Psoas muscle (tissue), 8 donors: ENCODE data around the gene CDK5RAP2. TPM values are rescaled to one million over a fixed set of nuclear protein-coding genes. Genes with fewer than 3 reads are reported as not detected.
"Not testable (repeated sequence)": the region's sequence is repeated elsewhere in the genome, so short reads cannot be mapped to it uniquely, and the experiment has no call there.

Experiments used
- ATAC-seq, 4 donors: fragments of 200-7000 bp; cut with Tn5 transposase; one replicate each; pipeline ENCODE4 v1.9.1; 2020; ENCODE audit warnings: moderate library complexity in 3 of 4, mild to moderate bottlenecking in 2 of 4
- DNase-seq, 2 donors: peaks; one replicate each; pipeline ENCODE4 v3.0.0-alpha.2; 2020
- H3K27ac ChIP-seq: fragments of 200-600 bp; one replicate; pipeline ENCODE4 v1.8.0; 2022
- H3K27me3 ChIP-seq, 3 donors: fragments of 200-600 bp in 1 of 3; one replicate each; pipeline versions ENCODE4 v1.6.1 to v1.8.0; 2013 to 2022; ENCODE audit warnings: low read length in 2 of 3, mild to moderate bottlenecking in 2 of 3, moderate library complexity in 1 of 3; ENCODE audit not compliant: insufficient read depth in 3 of 3
- H3K36me3 ChIP-seq, 2 donors: fragments of 200-600 bp in 1 of 2; one replicate each; pipeline versions ENCODE4 v1.6.1 to v1.8.0; 2013 to 2022; ENCODE audit warnings: low read depth in 1 of 2, mild to moderate bottlenecking in 1 of 2, moderate library complexity in 1 of 2; ENCODE audit not compliant: insufficient read depth in 1 of 2
- H3K4me1 ChIP-seq: fragments of 200-600 bp; one replicate; pipeline ENCODE4 v1.8.0; 2022
- H3K4me3 ChIP-seq: fragments of 200-600 bp; one replicate; pipeline ENCODE4 v1.8.0; 2022; ENCODE audit warnings: mild to moderate bottlenecking
- H3K9me3 ChIP-seq: fragments of 200-600 bp; one replicate; pipeline ENCODE4 v1.8.0; 2022
- WGBS, 3 donors: extraction: QIAGEN DNeasy Blood & Tissue Kit; methylation state at CpG; one replicate each; pipeline versions ENCODE4 v1.1.6 to v1.1.7; 2013; 5-methylcytosine and 5-hydroxymethylcytosine counted together
- intact Hi-C, 2 donors: fragments of 100-400 bp; cut with DNase I; formaldehyde crosslinking; loops; one replicate each; pipeline versions ENCODE4 v1.11.0 to v1.14.2; 2022
- polyA plus RNA-seq, 3 donors: library from polyadenylated mRNA; stranded (reverse); fragments of 200-250 nt; gene quantifications; one replicate each; pipeline ENCODE4 v1.2.3, GENCODE V29; 2013
- total RNA-seq, 4 donors: library from RNA; stranded (reverse); fragmentation: NEBNext Ultra II Directional in 2 of 4; extraction: Animal tissue kit (Norgen Biotek cat#: 25700) in 2 of 4; gene quantifications; one replicate each; pipeline versions ENCODE4 v1.2.1 to v1.2.4, GENCODE V29; 2021 to 2023
- TF ChIP-seq, protein P1 (sequence below): fragments of 200-600 bp; IDR thresholded peaks from one replicate; pipeline ENCODE4 v1.8.0; 2022; ENCODE audit warnings: antibody characterized with exemption
- donor health status: healthy with polysubstance abuse.
- donor health status: DM: no; HTN: no; CAD: no; lungs with moderate emphysema.
- donor health status: Bipolar disorder and iron deficiency.
- donor health status: healthy.
- donor health status: DM: yes; HTN: yes; CAD: no.
- donor health status: DM: no; HTN: no; CAD: no.
- donor health status: DM: no; HTN: no; CAD: no.
- donor health status: DM: yes; HTN: yes; CAD: no.

Gene CDK5RAP2
- total and polyA plus RNA-seq, 7 donors, result 26.0 to 95.1 (median 60.3) TPM

DNA sequence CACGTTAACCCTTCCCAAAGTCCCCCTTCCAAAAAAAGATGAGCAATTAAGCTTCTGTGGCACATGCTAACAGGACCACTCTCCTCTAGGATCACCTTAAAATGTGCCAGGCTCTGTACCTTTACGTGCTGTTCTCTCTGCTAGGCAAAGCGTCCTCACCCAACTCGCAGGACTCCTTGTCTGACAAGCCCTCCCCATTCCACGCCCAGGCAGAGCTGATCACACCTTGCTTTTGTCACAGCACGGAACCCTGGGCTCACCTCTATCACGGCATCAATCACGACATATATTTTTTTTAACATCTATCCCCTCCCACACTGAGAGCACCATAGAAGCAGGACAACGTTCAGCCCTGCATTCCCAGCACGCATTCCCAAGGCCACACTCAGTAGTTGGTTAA is 47.1 kb downstream of the CDK5RAP2 start:
- peak overlapping the region; percentile 64 for H3K27ac ChIP-seq
- H3K27me3 ChIP-seq, result no peaks in the 10 kb centered on the region
- TF ChIP-seq, protein P1, sequence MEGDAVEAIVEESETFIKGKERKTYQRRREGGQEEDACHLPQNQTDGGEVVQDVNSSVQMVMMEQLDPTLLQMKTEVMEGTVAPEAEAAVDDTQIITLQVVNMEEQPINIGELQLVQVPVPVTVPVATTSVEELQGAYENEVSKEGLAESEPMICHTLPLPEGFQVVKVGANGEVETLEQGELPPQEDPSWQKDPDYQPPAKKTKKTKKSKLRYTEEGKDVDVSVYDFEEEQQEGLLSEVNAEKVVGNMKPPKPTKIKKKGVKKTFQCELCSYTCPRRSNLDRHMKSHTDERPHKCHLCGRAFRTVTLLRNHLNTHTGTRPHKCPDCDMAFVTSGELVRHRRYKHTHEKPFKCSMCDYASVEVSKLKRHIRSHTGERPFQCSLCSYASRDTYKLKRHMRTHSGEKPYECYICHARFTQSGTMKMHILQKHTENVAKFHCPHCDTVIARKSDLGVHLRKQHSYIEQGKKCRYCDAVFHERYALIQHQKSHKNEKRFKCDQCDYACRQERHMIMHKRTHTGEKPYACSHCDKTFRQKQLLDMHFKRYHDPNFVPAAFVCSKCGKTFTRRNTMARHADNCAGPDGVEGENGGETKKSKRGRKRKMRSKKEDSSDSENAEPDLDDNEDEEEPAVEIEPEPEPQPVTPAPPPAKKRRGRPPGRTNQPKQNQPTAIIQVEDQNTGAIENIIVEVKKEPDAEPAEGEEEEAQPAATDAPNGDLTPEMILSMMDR, result no peak
- ATAC-seq, result peak; percentile 6 to 28 (median 12)
- 87 to 94% (median 91%) methylated on average over 10 of the region's 10 CpGs for WGBS, 3 donors
- no peaks in the 10 kb centered on the region for H3K9me3 ChIP-seq
- H3K4me1 ChIP-seq, result no peaks in the 10 kb centered on the region
- no peak for DNase-seq
- intact Hi-C loops, result no loop called here
- no peak overlapping the region for H3K4me3 ChIP-seq
- peaks cover 24 to 72% of the 10 kb centered on the region in 2 donors for H3K36me3 ChIP-seq

DNA sequence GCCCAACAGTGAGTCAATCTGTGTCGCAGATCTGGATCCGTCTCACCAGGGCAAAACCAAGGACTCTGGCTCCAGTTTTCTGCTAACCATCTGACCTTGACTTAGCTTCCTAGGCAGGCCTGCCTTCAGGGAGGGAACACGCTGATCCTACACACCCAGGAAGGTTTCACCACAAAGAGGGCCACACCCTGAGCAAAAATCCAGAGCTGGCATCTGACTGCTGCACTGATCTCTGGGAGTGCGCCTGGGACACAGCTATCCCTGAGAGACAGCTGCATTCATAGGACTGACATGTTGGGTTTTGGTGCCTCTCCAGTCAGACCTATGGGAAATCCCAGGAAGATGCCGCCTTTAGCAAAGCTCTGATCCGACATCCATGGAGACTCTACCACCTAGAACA is 47.5 kb downstream of the CDK5RAP2 start:
- no peaks in the 10 kb centered on the region for H3K27me3 ChIP-seq
- intact Hi-C loops, result no loop called here
- TF ChIP-seq, protein P1, result no peak
- no peak overlapping the region for H3K4me3 ChIP-seq
- peak overlapping the region; percentile 64 for H3K27ac ChIP-seq
- no peaks in the 10 kb centered on the region for H3K9me3 ChIP-seq
- DNase-seq (peak; percentile 62 to 86), ATAC-seq (peak; percentile 93 to 96 (median 96))
- H3K4me1 ChIP-seq, result no peaks in the 10 kb centered on the region
- peaks cover 24 to 72% of the 10 kb centered on the region in 2 donors for H3K36me3 ChIP-seq
- WGBS, 3 donors, result 39 to 55% (median 42%) methylated on average over 6 of the region's 6 CpGs

DNA sequence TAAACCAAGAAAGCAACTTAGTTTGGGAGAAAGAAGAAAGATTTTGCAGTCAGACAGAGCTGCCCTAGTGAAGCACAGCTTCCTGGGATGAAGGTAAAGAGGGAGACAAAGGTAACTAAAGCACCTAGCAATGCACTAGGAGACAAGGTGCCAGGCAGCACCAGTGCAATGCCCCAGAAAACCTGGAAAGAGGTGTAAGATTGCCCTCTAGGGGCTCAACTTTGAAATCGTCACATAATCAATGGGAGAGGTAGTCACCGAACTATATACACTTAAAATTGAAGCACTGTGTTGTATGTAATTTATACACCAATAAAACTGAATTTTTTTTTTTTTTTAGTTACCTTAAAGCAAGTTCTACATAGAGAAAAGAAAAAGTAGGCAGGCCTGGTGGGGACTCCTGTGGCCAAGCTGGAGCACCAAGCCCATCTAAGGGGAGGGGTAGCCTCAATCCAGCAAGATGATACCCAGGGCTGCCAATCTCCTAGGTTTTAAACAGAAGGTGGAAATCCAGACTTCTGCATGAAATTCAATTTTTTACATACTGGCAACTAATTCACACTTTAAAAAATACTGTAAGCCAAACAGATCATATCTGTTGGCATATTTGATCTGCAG is 48.2 kb downstream of the CDK5RAP2 start:
- Histone ChIP-seq H3K4me1 (no peaks in the 10 kb centered on the region), H3K9me3 (no peaks in the 10 kb centered on the region), H3K27ac (peak overlapping the region; percentile 60), H3K4me3 (no peak overlapping the region), H3K36me3 (peaks cover 20 to 72% of the 10 kb centered on the region in 2 donors), H3K27me3 (no peaks in the 10 kb centered on the region)
- WGBS, 3 donors, result 64 to 84% (median 68%) methylated on average over 2 of the region's 2 CpGs
- DNase-seq (no peak), ATAC-seq (peak; percentile 58 to 75 (median 66))
- intact Hi-C loops, result no loop called here
- TF ChIP-seq, protein P1, result peak; percentile 42

DNA sequence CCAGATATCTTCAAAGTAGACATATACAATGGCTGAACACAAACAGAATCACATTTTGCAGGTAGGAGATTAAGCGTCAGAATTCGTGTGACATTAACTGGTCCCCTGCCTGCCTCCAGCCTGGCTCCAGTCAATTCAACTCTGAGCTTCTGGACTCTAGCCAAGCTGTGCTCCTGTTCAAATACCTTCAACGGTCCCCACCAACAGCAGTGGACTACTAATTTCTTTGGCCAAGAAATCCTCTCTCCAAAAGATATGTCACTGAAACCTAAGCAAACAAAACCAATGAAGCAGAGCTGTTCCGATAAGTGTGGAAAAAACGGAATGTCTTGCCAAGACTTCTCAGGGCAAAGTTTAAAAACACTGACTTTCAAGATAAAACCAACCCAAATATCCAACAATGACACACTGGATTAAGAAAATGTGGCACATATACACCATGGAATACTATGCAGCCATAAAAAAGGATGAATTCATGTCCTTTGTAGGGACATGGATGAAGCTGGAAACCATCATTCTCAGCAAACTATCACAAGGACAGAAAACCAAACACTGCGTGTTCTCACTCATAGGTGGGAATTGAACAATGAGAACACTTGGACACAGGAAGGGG is 49.6 kb downstream of the CDK5RAP2 start:
- H3K9me3 ChIP-seq, DNase-seq, H3K4me3 ChIP-seq, H3K27ac ChIP-seq, H3K4me1 ChIP-seq, ATAC-seq, H3K27me3 ChIP-seq, intact Hi-C loops: not testable (repeated sequence)
- 78 to 86% (median 80%) methylated on average over 6 of the region's 6 CpGs for WGBS, 3 donors
- H3K36me3 ChIP-seq, result peaks cover 19 to 72% of the 10 kb centered on the region in 2 donors

DNA sequence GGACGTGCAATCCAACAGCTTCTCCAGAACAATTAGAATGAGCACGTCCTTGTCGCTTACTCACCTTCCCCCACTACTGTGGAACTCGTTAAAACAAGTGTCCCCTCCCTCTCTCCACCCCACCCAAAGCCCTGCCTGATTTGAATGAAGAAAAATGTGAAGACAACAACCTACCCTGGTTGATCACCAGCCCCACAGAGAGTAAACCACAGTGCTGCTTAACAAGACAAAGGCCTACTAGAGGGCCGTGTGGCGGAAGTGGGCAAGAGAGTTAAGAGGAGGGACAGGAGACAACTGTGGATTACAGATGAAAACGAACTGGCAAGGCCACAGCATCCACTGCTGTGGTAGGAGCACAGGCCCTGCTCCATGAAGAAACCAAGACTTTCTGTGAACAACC is 51.1 kb downstream of the CDK5RAP2 start:
- TF ChIP-seq, protein P1, result no peak

More for the DNA sequence above, 51.1 kb downstream of the CDK5RAP2 start:
- Histone ChIP-seq H3K27me3 (no peaks in the 10 kb centered on the region), H3K27ac (no peak overlapping the region), H3K36me3 (peaks cover 28 to 69% of the 10 kb centered on the region in 2 donors), H3K9me3 (no peaks in the 10 kb centered on the region), H3K4me3 (no peak overlapping the region), H3K4me1 (no peaks in the 10 kb centered on the region)
- no peak for ATAC-seq
- DNase-seq, result no peak
- intact Hi-C loops, result no loop called here
- 70 to 76% (median 71%) methylated on average over 7 of the region's 7 CpGs for WGBS, 3 donors
